HEK293 (cell line): ENCODE results near the gene KCNQ4.

Experiments
- BCL11A ChIP-seq: fragments of 450-650 bp; formaldehyde crosslinking; IDR thresholded peaks from 2 replicates; pipeline ENCODE4 v1.5.1; 2016; ENCODE audit warnings: low read depth, missing biosample characterization, missing genetic modification characterization
- CTCF ChIP-seq: fragments of 450-650 bp; formaldehyde crosslinking; IDR thresholded peaks from 2 replicates; pipeline ENCODE4 v1.5.1; 2016; ENCODE audit warnings: missing biosample characterization, missing genetic modification characterization
- KLF16 ChIP-seq: fragments of 450-650 bp; formaldehyde crosslinking; IDR thresholded peaks from 2 replicates; pipeline ENCODE4 v1.5.1; 2017; ENCODE audit warnings: missing biosample characterization, missing genetic modification characterization
- KLF9 ChIP-seq: fragments of 450-650 bp; formaldehyde crosslinking; IDR thresholded peaks from 2 replicates; pipeline ENCODE4 v1.5.1; 2016; ENCODE audit warnings: missing biosample characterization, missing genetic modification characterization, low read depth
- SP2 ChIP-seq: fragments of 450-650 bp; formaldehyde crosslinking; IDR thresholded peaks from 2 replicates; pipeline ENCODE4 v1.5.1; 2016; ENCODE audit warnings: missing biosample characterization, missing genetic modification characterization
- TCF7L2 ChIP-seq: IDR thresholded peaks from 2 replicates; pipeline ENCODE4 v1.6.1; 2011; ENCODE audit warnings: low read depth, mild to moderate bottlenecking, inconsistent platforms, low read length, moderate library complexity, borderline replicate concordance
- WT1 ChIP-seq: fragments of 450-650 bp; formaldehyde crosslinking; IDR thresholded peaks from 2 replicates; pipeline ENCODE4 v1.5.1; 2016; ENCODE audit warnings: missing biosample characterization, missing genetic modification characterization
- ZFP69B ChIP-seq: fragments of 450-650 bp; formaldehyde crosslinking; IDR thresholded peaks from 2 replicates; pipeline ENCODE4 v1.5.1; 2016; ENCODE audit warnings: missing biosample characterization, missing genetic modification characterization
- ZNF221 ChIP-seq: fragments of 450-650 bp; formaldehyde crosslinking; IDR thresholded peaks from 2 replicates; pipeline ENCODE4 v1.5.1; 2017; ENCODE audit warnings: missing biosample characterization, missing genetic modification characterization, borderline replicate concordance
- ZNF324 ChIP-seq: fragments of 450-650 bp; formaldehyde crosslinking; IDR thresholded peaks from 2 replicates; pipeline ENCODE4 v1.5.1; 2016; ENCODE audit warnings: missing biosample characterization, missing genetic modification characterization
- ZNF488 ChIP-seq: fragments of 450-650 bp; formaldehyde crosslinking; IDR thresholded peaks from 2 replicates; pipeline ENCODE4 v1.5.1; 2016; ENCODE audit warnings: missing biosample characterization, missing genetic modification characterization

DNA sequence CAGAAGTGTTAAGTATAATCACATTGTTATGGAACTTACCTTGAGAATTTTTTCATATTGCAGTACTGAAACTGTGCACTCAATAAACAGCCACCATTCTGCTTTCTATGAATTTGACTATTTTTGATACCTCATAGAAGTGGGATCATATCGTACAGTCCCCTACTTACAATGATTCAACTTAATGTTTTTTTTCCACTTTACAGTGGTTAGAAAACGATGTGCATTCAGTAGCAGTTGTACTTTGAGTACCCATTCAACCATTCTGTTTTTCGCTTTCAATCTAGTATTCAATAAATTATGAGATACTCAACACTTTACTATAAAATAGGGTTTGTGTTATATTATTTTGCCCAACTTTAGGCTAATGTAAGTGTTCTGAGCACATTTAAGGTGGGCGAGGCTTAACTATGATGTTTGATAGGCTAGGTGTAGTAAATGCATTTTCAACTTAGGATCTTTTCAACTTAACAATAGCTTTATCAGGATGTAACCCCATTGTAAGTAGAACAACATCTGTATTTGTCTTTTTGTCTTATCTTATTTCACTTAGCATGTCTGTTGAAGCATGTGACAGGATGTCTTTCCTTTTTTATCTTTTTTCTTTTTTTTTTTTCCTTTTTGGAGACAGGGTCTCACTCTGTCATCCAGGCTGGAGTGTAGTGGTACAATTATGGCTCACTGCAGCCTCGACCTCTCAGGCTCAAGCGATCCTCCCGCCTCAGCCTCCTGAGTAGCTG, 42.4 kb upstream of the KCNQ4 start:
- no peak for TF ChIP-seq TCF7L2
- no peak for TF ChIP-seq ZNF488 (tag by site-specific recombination)
- no peak for TF ChIP-seq CTCF (tag by site-specific recombination)
- no peak for TF ChIP-seq BCL11A (tag by site-specific recombination)
- TF ChIP-seq WT1 (tag by site-specific recombination), result no peak
- no peak for TF ChIP-seq KLF9 (tag by site-specific recombination)
- TF ChIP-seq ZNF221 (tag by site-specific recombination), result no peak
- TF ChIP-seq ZNF324 (tag by site-specific recombination), result no peak
- TF ChIP-seq SP2 (tag by site-specific recombination), result no peak
- no peak for TF ChIP-seq ZFP69B (tag by site-specific recombination)
- no peak for TF ChIP-seq KLF16
